PC-3 (cell line): Measurements from ENCODE around the gene TRIM75. TPM values are rescaled to one million over a fixed set of nuclear protein-coding genes. Genes with fewer than 3 reads are reported as not detected.

ENCODE experiments used
- ATAC-seq: fragments of 200-7000 bp; cut with Tn5 transposase; 2 replicates; pipeline ENCODE4 v1.9.1; 2020; ENCODE audit warnings: mild to moderate bottlenecking, moderate library complexity
- BruUV-seq: library from RNA; stranded (reverse); fragments of 400-500 nt; replicated peaks from 2 replicates; lab custom pipeline; 2021; lab: Mats Ljungman, UMichigan
- CTCF ChIA-PET: fragments of 300-600 bp; sonication (Branson Sonifier 250); formaldehyde crosslinking; loops from one replicate; lab custom pipeline; 2022; ENCODE audit warnings: antibody characterized with exemption; lab: Charles Lee
- POLR2A ChIA-PET: fragments of 300-600 bp; sonication (Branson Sonifier 250); formaldehyde crosslinking; loops from one replicate; lab custom pipeline; 2022; ENCODE audit warnings: antibody characterized with exemption; ENCODE audit not compliant: unreplicated experiment; lab: Charles Lee
- DNase-seq: peaks from one replicate; pipeline ENCODE4 v3.0.0-alpha.2; 2015
- H2AFZ ChIP-seq: fragments of 300-600 bp; sonication (generic); 2 replicates; pipeline ENCODE4 v1.6.0; 2016; ENCODE audit warnings: antibody characterized with exemption, low read length
- H3F3A ChIP-seq: fragments of 300-600 bp; sonication (generic); one replicate; pipeline ENCODE4 v1.6.0; 2017; ENCODE audit warnings: antibody characterized with exemption, low read length, control low read depth, mild to moderate bottlenecking; ENCODE audit not compliant: unreplicated experiment
- H3K27ac ChIP-seq: fragments of 300-600 bp; sonication (generic); 2 replicates; pipeline ENCODE4 v1.5.1; 2016; ENCODE audit warnings: mild to moderate bottlenecking, low read length
- H3K27me3 ChIP-seq: fragments of 300-600 bp; sonication (generic); 2 replicates; pipeline ENCODE4 v1.6.1; 2016; ENCODE audit warnings: low read length, mixed read lengths
- H3K36me3 ChIP-seq: fragments of 300-600 bp; sonication (generic); 2 replicates; pipeline ENCODE4 v1.6.1; 2016; ENCODE audit warnings: low read depth, mixed run types, low read length, mixed read lengths
- H3K4me1 ChIP-seq: fragments of 300-600 bp; sonication (generic); 2 replicates; pipeline ENCODE4 v1.5.1; 2016; ENCODE audit warnings: low read length; ENCODE audit not compliant: insufficient read depth
- H3K4me2 ChIP-seq: fragments of 300-600 bp; sonication (generic); 2 replicates; pipeline ENCODE4 v1.6.0; 2016; ENCODE audit warnings: low read length
- H3K4me3 ChIP-seq: fragments of 300-600 bp; sonication (generic); 2 replicates; pipeline ENCODE4 v1.5.1; 2016; ENCODE audit warnings: mild to moderate bottlenecking, low read length, mixed read lengths
- H3K79me2 ChIP-seq: fragments of 300-600 bp; sonication (generic); 2 replicates; pipeline ENCODE4 v1.6.1; 2017; ENCODE audit warnings: low read length, mixed read lengths
- H3K9ac ChIP-seq: fragments of 300-600 bp; sonication (generic); 2 replicates; pipeline ENCODE4 v1.6.0; 2016; ENCODE audit warnings: mild to moderate bottlenecking, low read length
- H3K9me2 ChIP-seq: fragments of 300-600 bp; sonication (generic); replicated peaks from 2 replicates; pipeline ENCODE4 v1.6.1; 2016; ENCODE audit warnings: mixed run types, low read length, mixed read lengths
- H3K9me3 ChIP-seq: fragments of 300-600 bp; sonication (generic); 2 replicates; pipeline ENCODE4 v1.6.1; 2016; ENCODE audit warnings: low read length, mixed read lengths
- H4K20me1 ChIP-seq: fragments of 300-600 bp; sonication (generic); 2 replicates; pipeline ENCODE4 v1.6.1; 2016; ENCODE audit warnings: low read length, mixed read lengths
- EZH2 ChIP-seq: fragments of 300-600 bp; sonication (generic); IDR thresholded peaks from one replicate; pipeline ENCODE4 v1.6.1; 2017; ENCODE audit warnings: antibody characterized with exemption, mild to moderate bottlenecking, low read length; ENCODE audit not compliant: unreplicated experiment
- EZH2phosphoT487 ChIP-seq: fragments of 300-600 bp; sonication (generic); IDR thresholded peaks from 2 replicates; pipeline ENCODE4 v1.6.1; 2018; ENCODE audit warnings: mild to moderate bottlenecking, antibody characterized with exemption, low read length, borderline replicate concordance
- intact Hi-C: fragments of 100-400 bp; cut with micrococcal nuclease; formaldehyde crosslinking; loops from 2 replicates; pipeline ENCODE4 v1.9.0; 2023
- total RNA-seq: library from RNA; depleted of rRNA; stranded (reverse); fragments of >200 nt; gene quantifications from 2 replicates; pipeline ENCODE4 v1.2.3, GENCODE V29; 2014
- TF ChIP-seq, protein P1 (sequence below): fragments of 300-600 bp; sonication (generic); conservative IDR thresholded peaks from 2 replicates; pipeline ENCODE4 v1.5.1; 2017; ENCODE audit warnings: antibody characterized with exemption, low read depth, mild to moderate bottlenecking, low read length

Gene TRIM75
- total RNA-seq, 1 experiment from 2014 or later, result not detected

DNA sequence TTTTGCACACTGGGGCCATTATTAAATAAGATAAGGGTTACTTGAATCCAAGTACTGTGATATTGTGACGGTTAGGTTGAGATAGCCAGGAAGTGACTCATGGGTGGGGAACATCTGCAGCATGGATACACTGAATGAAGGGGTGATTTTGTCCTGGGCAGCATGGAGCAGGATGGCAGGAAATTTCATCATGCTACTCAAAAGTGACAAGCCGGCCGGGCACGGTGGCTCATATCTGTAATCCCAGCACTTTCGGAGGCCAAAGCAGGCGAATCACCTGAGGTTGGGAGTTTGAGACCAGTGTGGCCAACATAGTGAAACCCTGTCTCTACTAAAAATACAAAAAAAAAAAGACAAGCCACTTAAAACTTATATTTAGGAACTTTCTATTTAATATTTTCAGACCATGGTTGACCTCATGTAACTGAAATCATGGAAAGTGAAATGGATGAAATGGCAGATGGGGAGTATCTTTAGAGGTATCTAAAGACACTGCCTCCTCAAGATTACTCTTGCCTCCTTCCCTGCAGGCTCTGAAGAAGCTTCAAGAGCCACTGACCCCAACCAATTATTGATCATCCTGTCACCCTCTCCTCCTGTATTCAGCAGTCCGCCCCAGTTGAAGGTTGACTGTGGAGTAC is 25.8 kb upstream of the TRIM75 start:
- Histone ChIP-seq H3K4me3 (no peak overlapping the region), H3K27me3 (no peaks in the 10 kb centered on the region), H3K4me2 (no peak overlapping the region), H3K9ac (no peak overlapping the region), H3K27ac (no peak overlapping the region), H2AFZ (no peak overlapping the region), H3K9me3 (no peaks in the 10 kb centered on the region), H3K36me3 (no peaks in the 10 kb centered on the region), H4K20me1 (no peaks in the 10 kb centered on the region), H3F3A (no peaks in the 10 kb centered on the region), H3K4me1 (no peaks in the 10 kb centered on the region), H3K79me2 (no peaks in the 10 kb centered on the region), H3K9me2 (no peaks in the 10 kb centered on the region)
- ATAC-seq, result no peak
- BruUV-seq, result no TSS peak
- TF ChIP-seq EZH2phosphoT487 (no peak), EZH2 (no peak)
- TF ChIP-seq, protein P1, sequence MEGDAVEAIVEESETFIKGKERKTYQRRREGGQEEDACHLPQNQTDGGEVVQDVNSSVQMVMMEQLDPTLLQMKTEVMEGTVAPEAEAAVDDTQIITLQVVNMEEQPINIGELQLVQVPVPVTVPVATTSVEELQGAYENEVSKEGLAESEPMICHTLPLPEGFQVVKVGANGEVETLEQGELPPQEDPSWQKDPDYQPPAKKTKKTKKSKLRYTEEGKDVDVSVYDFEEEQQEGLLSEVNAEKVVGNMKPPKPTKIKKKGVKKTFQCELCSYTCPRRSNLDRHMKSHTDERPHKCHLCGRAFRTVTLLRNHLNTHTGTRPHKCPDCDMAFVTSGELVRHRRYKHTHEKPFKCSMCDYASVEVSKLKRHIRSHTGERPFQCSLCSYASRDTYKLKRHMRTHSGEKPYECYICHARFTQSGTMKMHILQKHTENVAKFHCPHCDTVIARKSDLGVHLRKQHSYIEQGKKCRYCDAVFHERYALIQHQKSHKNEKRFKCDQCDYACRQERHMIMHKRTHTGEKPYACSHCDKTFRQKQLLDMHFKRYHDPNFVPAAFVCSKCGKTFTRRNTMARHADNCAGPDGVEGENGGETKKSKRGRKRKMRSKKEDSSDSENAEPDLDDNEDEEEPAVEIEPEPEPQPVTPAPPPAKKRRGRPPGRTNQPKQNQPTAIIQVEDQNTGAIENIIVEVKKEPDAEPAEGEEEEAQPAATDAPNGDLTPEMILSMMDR, result no peak
- CTCF ChIA-PET, result no interaction called here
- intact Hi-C loops, result no loop called here
- POLR2A ChIA-PET, result no interaction called here
- no peak for DNase-seq

DNA sequence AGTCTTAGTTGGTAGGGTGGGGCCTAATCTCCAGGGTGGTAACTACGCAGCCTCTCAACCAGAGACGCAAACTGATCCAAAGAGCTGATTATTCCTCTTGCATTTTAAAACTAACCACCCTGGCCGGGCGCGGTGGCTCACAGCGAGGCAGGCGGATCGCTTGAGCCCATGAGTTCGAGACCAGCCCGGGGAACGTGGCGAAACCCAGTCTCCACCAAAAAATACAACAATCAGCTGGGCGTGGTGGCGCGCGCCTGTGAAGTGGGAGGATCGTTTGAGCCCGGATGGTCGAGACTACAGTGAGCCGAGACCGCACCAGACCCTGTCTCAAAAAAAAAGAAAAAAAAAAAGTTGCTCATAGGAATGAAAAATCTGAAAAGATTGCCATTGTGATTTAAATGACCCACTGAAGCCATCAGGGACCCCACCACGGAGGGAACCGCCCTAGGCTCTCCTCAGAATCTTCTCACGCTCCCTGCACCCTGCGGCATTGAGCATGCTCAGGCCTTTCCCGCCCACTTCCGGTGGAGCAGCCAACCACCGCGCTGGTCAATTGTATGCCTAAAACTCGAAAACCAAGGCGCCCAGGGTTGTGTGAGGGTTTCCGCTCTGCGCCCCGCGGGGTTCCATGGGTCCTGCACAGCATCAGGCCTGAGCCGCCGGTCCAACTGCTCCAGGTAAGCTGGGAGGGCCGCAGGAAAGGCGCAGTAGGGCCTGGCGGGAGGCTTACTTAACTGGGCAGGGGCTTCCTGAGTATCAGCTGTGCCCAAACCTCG is 22.0 kb upstream of the TRIM75 start, which contains the start of gene TRIM60:
TSS of gene TRIM60 (plus strand) at position 564 of the 776 bp plus-strand sequence. CDS start 8,074 bp downstream, outside the sequence.
- TF ChIP-seq EZH2, result no peak
- DNase-seq (no peak), ATAC-seq (no peak)
- H3K4me3 ChIP-seq, result no peak within 1 kb of the TSS
- H3K79me2 ChIP-seq, result no peaks in the 10 kb centered on the region
- no peak within 1 kb of the TSS for H2AFZ ChIP-seq
- H3K9me2 ChIP-seq, result no peaks in the 10 kb centered on the region
- no peak within 1 kb of the TSS for H3K27ac ChIP-seq
- ChIA-PET CTCF (no interaction called here), POLR2A (no interaction called here)
- H3K4me1 ChIP-seq, result no peaks in the 10 kb centered on the region
- H3K27me3 ChIP-seq, result no peaks in the 10 kb centered on the region
- no peaks in the 10 kb centered on the region for H4K20me1 ChIP-seq
- no peaks in the 10 kb centered on the region for H3K9me3 ChIP-seq
- H3F3A ChIP-seq, result no peaks in the 10 kb centered on the region
- BruUV-seq, result no TSS peak
- intact Hi-C loops, result no loop called here
- no peak within 1 kb of the TSS for H3K4me2 ChIP-seq
- H3K36me3 ChIP-seq, result no peaks in the 10 kb centered on the region
- no peak within 1 kb of the TSS for H3K9ac ChIP-seq

DNA sequence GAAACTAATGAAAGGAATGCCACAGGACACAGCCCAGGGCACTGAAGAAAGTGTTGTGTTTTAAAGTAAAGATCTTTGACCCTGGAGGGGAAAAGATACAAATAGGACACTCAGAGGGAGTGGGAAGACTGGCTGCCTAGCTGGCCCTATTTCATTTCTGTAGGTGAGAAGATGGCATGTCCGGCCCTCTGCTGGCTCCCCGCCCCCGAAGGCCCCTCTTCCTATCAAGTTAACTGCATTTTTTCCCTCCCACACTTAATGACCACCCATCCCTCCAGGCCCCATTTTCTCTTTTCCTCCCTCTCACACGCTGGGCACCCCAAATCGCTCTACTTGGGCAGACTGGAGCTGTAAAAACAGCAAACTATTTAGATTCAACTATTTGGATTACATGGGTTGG is 5.5 kb upstream of the TRIM75 start:
- CTCF ChIA-PET, result no interaction called here
- ATAC-seq, result no peak
- no TSS peak for BruUV-seq
- H3K79me2 ChIP-seq, result no peaks in the 10 kb centered on the region
- no peaks in the 10 kb centered on the region for H3K36me3 ChIP-seq
- no peaks in the 10 kb centered on the region for H3K4me1 ChIP-seq
- no peak for TF ChIP-seq EZH2
- TF ChIP-seq, protein P1, result no peak
- no peak for TF ChIP-seq EZH2phosphoT487
- H4K20me1 ChIP-seq, result no peaks in the 10 kb centered on the region
- no peak overlapping the region for H3K9ac ChIP-seq
- H3K9me2 ChIP-seq, result no peaks in the 10 kb centered on the region
- DNase-seq, result no peak
- H2AFZ ChIP-seq, result no peak overlapping the region
- POLR2A ChIA-PET, result no interaction called here
- no peaks in the 10 kb centered on the region for H3K27me3 ChIP-seq
- intact Hi-C loops, result no loop called here
- no peaks in the 10 kb centered on the region for H3F3A ChIP-seq
- no peak overlapping the region for H3K4me3 ChIP-seq
- H3K9me3 ChIP-seq, result no peaks in the 10 kb centered on the region
- H3K4me2 ChIP-seq, result no peak overlapping the region
- H3K27ac ChIP-seq, result no peak overlapping the region
